ENCODE results near the gene ELK4. TPM values are rescaled to one million over a fixed set of nuclear protein-coding genes. Genes with fewer than 3 reads are reported as not detected.

Gene ELK4
- total and polyA plus RNA-seq, 2 donors (not counting 3 experiments of a cell fraction or from before 2014, with no cell fraction given) = 8.7 to 107 TPM

DNA sequence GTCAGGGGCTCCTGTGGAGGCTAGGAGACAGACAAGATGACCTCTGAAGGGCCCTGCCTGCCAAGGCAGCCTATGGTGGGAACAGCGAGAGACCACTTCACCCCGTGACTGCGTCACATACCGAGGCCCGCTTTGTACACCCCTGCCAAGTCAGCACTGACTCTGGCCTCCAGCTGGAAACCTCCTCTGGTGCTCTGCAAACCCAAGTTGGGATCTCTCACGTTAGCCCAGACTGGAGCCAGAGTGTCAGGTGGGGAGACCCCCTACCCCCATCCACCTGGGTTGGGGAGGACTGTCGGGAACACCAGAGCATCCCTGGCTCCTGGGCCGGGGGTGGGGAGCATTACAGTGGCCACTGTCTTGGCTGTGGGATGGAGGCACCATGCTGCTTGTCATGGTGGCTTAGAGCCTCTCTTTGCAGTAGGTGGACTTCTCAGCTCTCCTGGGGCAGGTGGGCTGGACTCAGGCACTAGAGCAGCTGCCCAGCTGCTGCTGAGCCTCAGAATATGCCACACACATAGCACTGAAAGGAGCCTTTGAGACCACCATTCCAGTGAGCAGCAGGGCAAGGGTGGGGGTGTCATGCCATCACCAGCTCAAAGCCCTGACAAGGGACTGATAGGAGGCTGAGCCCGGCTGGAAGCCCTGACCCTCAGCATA lies 50.4 kb downstream of the ELK4 start:
- FAIRE-seq (no peak), DNase-seq (ENCODE audit: low read depth, low spot score) (no peak)
- Histone ChIP-seq H3K79me2 (ENCODE audit: control insufficient read depth, insufficient read depth, low read length) (no peaks in the 10 kb centered on the region), H3K4me3 (replicated peaks in 1 of 3; ENCODE audit: insufficient read depth in 1 of 3, low read depth in 1 of 3, low read length in 3 of 3) (no peak overlapping the region), H3K27me3 (ENCODE audit: control insufficient read depth in 2 of 2, insufficient read depth in 2 of 2, low read length in 2 of 2) (peaks cover 6 to 11% of the 10 kb centered on the region in 2 experiments), H3K9me3 (replicated peaks; ENCODE audit: control insufficient read depth, insufficient read depth, low read length) (no peaks in the 10 kb centered on the region), H3K9ac (replicated peaks; ENCODE audit: extremely low read depth, insufficient read depth, low read length) (no peak overlapping the region), H4K20me1 (replicated peaks; ENCODE audit: control insufficient read depth, extremely low read depth, insufficient read depth, low read length) (no peaks in the 10 kb centered on the region), H3K4me1 (ENCODE audit: control insufficient read depth, extremely low read depth, insufficient read depth, low read length) (peaks cover 19% of the 10 kb centered on the region), H3K4me2 (ENCODE audit: insufficient read depth, low read length) (no peak overlapping the region), H2AFZ (ENCODE audit: low read depth, low read length) (no peak overlapping the region), H3K36me3 (ENCODE audit: control insufficient read depth in 2 of 2, extremely low read depth in 1 of 2, insufficient read depth in 2 of 2, low read length in 2 of 2) (no peaks in the 10 kb centered on the region), H3K27ac (ENCODE audit: insufficient read depth, low read depth, low read length) (no peak overlapping the region), H3K9me1 (replicated peaks; ENCODE audit: control insufficient read depth, extremely low read depth, insufficient read depth, low read length) (no peaks in the 10 kb centered on the region)
- POLR2A ChIA-PET = no interaction called here
- CTCF ChIA-PET = no interaction called here
- dilution Hi-C loops (cut with MboI; ENCODE audit: extremely low pct_ligation_motif_present, low sequenced_read_pairs) (no loop called here), intact Hi-C loops (cut with micrococcal nuclease) (loop anchor here (10.0 kb wide), 1 partner anchor 57 kb away; no protein-coding TSS in a partner anchor)
- TF ChIP-seq POLR2A (IDR thresholded peaks at IDR 0.05; ENCODE audit: low read depth, low read length) = no peak
- no peak for TF ChIP-seq FOS (IDR thresholded peaks at IDR 0.05; ENCODE audit: borderline replicate concordance, insufficient read depth, low read length)
- no peak for TF ChIP-seq EZH2 (IDR thresholded peaks at IDR 0.05; ENCODE audit: borderline replicate concordance, low read depth, low read length, severe bottlenecking)
- no peak for TF ChIP-seq GATA2 (IDR thresholded peaks at IDR 0.05; ENCODE audit: insufficient read depth, insufficient read length, low read depth, low read length)
- TF ChIP-seq, protein P1, sequence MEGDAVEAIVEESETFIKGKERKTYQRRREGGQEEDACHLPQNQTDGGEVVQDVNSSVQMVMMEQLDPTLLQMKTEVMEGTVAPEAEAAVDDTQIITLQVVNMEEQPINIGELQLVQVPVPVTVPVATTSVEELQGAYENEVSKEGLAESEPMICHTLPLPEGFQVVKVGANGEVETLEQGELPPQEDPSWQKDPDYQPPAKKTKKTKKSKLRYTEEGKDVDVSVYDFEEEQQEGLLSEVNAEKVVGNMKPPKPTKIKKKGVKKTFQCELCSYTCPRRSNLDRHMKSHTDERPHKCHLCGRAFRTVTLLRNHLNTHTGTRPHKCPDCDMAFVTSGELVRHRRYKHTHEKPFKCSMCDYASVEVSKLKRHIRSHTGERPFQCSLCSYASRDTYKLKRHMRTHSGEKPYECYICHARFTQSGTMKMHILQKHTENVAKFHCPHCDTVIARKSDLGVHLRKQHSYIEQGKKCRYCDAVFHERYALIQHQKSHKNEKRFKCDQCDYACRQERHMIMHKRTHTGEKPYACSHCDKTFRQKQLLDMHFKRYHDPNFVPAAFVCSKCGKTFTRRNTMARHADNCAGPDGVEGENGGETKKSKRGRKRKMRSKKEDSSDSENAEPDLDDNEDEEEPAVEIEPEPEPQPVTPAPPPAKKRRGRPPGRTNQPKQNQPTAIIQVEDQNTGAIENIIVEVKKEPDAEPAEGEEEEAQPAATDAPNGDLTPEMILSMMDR (IDR thresholded peaks at IDR 0.05; ENCODE audit: extremely low read depth in 1 of 2, insufficient read depth in 1 of 2, low read depth in 1 of 2, low read length in 2 of 2) = no peak
- no peak for TF ChIP-seq JUN (IDR thresholded peaks at IDR 0.05; ENCODE audit: borderline replicate concordance, insufficient read depth, insufficient read length, low read depth)
- TF ChIP-seq, protein P2, sequence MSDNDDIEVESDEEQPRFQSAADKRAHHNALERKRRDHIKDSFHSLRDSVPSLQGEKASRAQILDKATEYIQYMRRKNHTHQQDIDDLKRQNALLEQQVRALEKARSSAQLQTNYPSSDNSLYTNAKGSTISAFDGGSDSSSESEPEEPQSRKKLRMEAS (IDR thresholded peaks at IDR 0.05; ENCODE audit: insufficient read depth, insufficient read length) = no peak
- TF ChIP-seq POLR2AphosphoS5 (IDR thresholded peaks at IDR 0.05; ENCODE audit: insufficient read depth, low read depth, low read length) = no peak
- no peak for TF ChIP-seq MYC (IDR thresholded peaks at IDR 0.05; ENCODE audit: low read depth, low read length)
- no TSS peak for BruUV-seq (replicated peaks)
